HepG2 (cell line): ENCODE results near the gene KIAA0232. TPM values are rescaled to one million over a fixed set of nuclear protein-coding genes. Genes with fewer than 3 reads are reported as not detected.

ENCODE experiments used
- GABPB1 ChIP-seq: IDR thresholded peaks from 2 replicates; pipeline ENCODE4 v1.6.1; 2016; ENCODE audit warnings: mild to moderate bottlenecking, missing genetic modification reagents, moderate library complexity, missing compliant biosample characterization
- HOXA5 ChIP-seq: sonication (generic); formaldehyde crosslinking; IDR thresholded peaks from 2 replicates; pipeline ENCODE4 v1.4.0; 2020; ENCODE audit warnings: missing genetic modification reagents
- NCOR1 ChIP-seq: fragments of 200-600 bp; sonication (generic); IDR thresholded peaks from 2 replicates; pipeline ENCODE4 v1.7.0; 2017; ENCODE audit warnings: antibody characterized with exemption, low read length, borderline replicate concordance
- REPIN1 ChIP-seq: sonication (generic); formaldehyde crosslinking; IDR thresholded peaks from 2 replicates; pipeline ENCODE4 v1.8.0; 2022; ENCODE audit warnings: missing genetic modification reagents, low read depth, mild to moderate bottlenecking, borderline replicate concordance
- RFXAP ChIP-seq: sonication (generic); formaldehyde crosslinking; IDR thresholded peaks from 2 replicates; pipeline ENCODE4 v1.4.0; 2020; ENCODE audit warnings: missing genetic modification reagents, borderline replicate concordance
- RXRA ChIP-seq: sonication (generic); formaldehyde crosslinking; IDR thresholded peaks from 2 replicates; pipeline ENCODE4 v1.5.1; 2020; ENCODE audit warnings: missing genetic modification reagents
- SAP130 ChIP-seq: IDR thresholded peaks from 2 replicates; pipeline ENCODE4 v1.6.1; 2016; ENCODE audit warnings: low read depth
- THYN1 ChIP-seq: sonication (generic); formaldehyde crosslinking; IDR thresholded peaks from 2 replicates; pipeline ENCODE4 v1.8.1; 2023; ENCODE audit warnings: low read depth, mild to moderate bottlenecking, moderate library complexity, missing genetic modification reagents, borderline replicate concordance
- YEATS4 ChIP-seq: sonication (generic); formaldehyde crosslinking; IDR thresholded peaks from 2 replicates; pipeline ENCODE4 v1.4.0; 2020; ENCODE audit warnings: missing genetic modification reagents, borderline replicate concordance
- ZNF335 ChIP-seq: sonication (generic); formaldehyde crosslinking; IDR thresholded peaks from 2 replicates; pipeline ENCODE4 v1.4.0; 2020; ENCODE audit warnings: missing genetic modification reagents
- ZNF354B ChIP-seq: sonication (generic); formaldehyde crosslinking; IDR thresholded peaks from 2 replicates; pipeline ENCODE4 v1.8.0; 2022; ENCODE audit warnings: mild to moderate bottlenecking, missing genetic modification reagents
- ZNF772 ChIP-seq: sonication (generic); formaldehyde crosslinking; IDR thresholded peaks from 2 replicates; pipeline ENCODE4 v1.5.0; 2020; ENCODE audit warnings: mild to moderate bottlenecking, missing genetic modification reagents
- ZNF788 ChIP-seq: sonication (generic); formaldehyde crosslinking; IDR thresholded peaks from 2 replicates; pipeline ENCODE4 v1.5.0; 2020; ENCODE audit warnings: mild to moderate bottlenecking, missing genetic modification reagents, borderline replicate concordance
- ZNF841 ChIP-seq: sonication (generic); formaldehyde crosslinking; IDR thresholded peaks from 2 replicates; pipeline ENCODE4 v1.8.1; 2023; ENCODE audit warnings: missing genetic modification reagents, borderline replicate concordance
- polyA plus RNA-seq, 8 experiments: library from polyadenylated mRNA; depleted of rRNA in 3 of 8; stranded (reverse) in 7 of 8; unstranded in 1 of 8; fragments of >200 nt; fragmentation: Illumina TruSeq in 4 of 8; extraction: Trizol in 4 of 8; gene quantifications; 2 replicates each; pipeline versions ENCODE4 v1.2.1 to v1.2.3, GENCODE V29; 2011 to 2016; ENCODE audit warnings: low read depth in 4 of 8, missing spikeins in 1 of 8, mixed read lengths in 1 of 8; ENCODE audit not compliant: insufficient read depth in 1 of 8
- total RNA-seq, 5 experiments: library from RNA; depleted of rRNA; stranded (reverse); fragments of >200 nt; fragmentation: Illumina TruSeq; extraction: Trizol; gene quantifications; 2 replicates each; pipeline ENCODE4 v1.2.3, GENCODE V29; 2016; ENCODE audit warnings: low read depth in 1 of 5
- TF ChIP-seq, protein P1 (sequence below): sonication (generic); formaldehyde crosslinking; IDR thresholded peaks from 2 replicates; pipeline ENCODE4 v1.8.1; 2022; ENCODE audit warnings: mild to moderate bottlenecking, missing genetic modification reagents
- TF ChIP-seq, protein P2 (sequence below): sonication (generic); formaldehyde crosslinking; IDR thresholded peaks from 2 replicates; pipeline ENCODE4 v1.5.1; 2020; ENCODE audit warnings: mild to moderate bottlenecking, moderate library complexity, missing genetic modification reagents
- TF ChIP-seq, protein P3 (sequence below): sonication (generic); formaldehyde crosslinking; IDR thresholded peaks from 2 replicates; pipeline ENCODE4 v1.5.0; 2020; ENCODE audit warnings: mild to moderate bottlenecking, missing genetic modification reagents, moderate library complexity
- TF ChIP-seq, protein P4 (sequence below): sonication (generic); formaldehyde crosslinking; IDR thresholded peaks from 2 replicates; pipeline ENCODE4 v1.4.0; 2020; ENCODE audit warnings: mild to moderate bottlenecking, missing genetic modification reagents

KIAA0232 gene
- total and polyA plus RNA-seq, 2 of the 13 experiments (the other 11 are each of a cell fraction or from before 2014, with no cell fraction given): 7.8 to 17.1 TPM

DNA sequence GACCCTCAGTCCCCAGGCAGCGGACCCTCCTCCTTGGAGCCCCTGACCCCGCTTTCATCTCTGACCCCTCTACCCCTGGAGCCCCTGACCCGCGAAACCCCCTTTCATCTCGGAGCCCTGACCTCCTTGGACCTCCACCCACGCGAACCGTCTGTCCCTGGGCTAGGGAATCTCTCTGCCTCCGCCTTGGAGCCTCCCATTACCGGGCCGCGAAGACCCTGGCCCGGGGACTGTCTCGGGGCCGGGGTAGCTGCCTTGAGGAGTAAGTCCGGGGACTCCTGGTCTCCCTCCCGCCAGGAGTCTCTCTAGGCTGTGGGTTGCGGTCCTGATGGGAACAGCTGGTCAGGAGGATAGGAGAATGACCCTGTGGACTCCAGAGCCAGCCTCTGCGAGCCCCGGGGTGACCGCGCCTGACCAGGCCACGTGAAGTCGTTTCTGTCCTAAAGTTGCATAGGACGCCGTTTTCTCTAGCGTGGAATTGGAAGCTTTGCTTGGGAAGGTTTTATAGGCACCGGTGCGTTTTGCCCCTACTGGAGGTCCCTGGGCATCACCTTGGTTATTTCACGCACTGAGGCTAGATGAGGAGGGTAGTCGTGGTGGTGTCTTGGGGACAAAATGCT is 127.9 kb downstream of the KIAA0232 start (continued):
- TF ChIP-seq, protein P1, sequence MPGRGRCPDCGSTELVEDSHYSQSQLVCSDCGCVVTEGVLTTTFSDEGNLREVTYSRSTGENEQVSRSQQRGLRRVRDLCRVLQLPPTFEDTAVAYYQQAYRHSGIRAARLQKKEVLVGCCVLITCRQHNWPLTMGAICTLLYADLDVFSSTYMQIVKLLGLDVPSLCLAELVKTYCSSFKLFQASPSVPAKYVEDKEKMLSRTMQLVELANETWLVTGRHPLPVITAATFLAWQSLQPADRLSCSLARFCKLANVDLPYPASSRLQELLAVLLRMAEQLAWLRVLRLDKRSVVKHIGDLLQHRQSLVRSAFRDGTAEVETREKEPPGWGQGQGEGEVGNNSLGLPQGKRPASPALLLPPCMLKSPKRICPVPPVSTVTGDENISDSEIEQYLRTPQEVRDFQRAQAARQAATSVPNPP (CRISPR knock-in tag): no peak
- TF ChIP-seq, protein P2, sequence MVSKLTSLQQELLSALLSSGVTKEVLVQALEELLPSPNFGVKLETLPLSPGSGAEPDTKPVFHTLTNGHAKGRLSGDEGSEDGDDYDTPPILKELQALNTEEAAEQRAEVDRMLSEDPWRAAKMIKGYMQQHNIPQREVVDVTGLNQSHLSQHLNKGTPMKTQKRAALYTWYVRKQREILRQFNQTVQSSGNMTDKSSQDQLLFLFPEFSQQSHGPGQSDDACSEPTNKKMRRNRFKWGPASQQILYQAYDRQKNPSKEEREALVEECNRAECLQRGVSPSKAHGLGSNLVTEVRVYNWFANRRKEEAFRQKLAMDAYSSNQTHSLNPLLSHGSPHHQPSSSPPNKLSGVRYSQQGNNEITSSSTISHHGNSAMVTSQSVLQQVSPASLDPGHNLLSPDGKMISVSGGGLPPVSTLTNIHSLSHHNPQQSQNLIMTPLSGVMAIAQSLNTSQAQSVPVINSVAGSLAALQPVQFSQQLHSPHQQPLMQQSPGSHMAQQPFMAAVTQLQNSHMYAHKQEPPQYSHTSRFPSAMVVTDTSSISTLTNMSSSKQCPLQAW (CRISPR knock-in tag): peak; percentile 71; the same call in 1 of the 2 replicates
- TF ChIP-seq HOXA5 (CRISPR knock-in tag) (no peak), ZNF841 (CRISPR knock-in tag) (no peak), SAP130 (CRISPR knock-in tag) (peak; percentile 73), ZNF772 (no peak), ZNF788 (CRISPR knock-in tag) (peak; percentile 74; the same call in 1 of the 2 replicates), YEATS4 (CRISPR knock-in tag) (no peak; the same call in 1 of the 2 replicates), REPIN1 (CRISPR knock-in tag) (peak; percentile 58; the same call in 1 of the 2 replicates), RXRA (CRISPR knock-in tag) (peak; percentile 52; the same call in 1 of the 2 replicates), RFXAP (CRISPR knock-in tag) (no peak), ZNF354B (CRISPR knock-in tag) (no peak), GABPB1 (no peak), THYN1 (CRISPR knock-in tag) (no peak), ZNF335 (no peak), NCOR1 (0 out of 2 replicates have a peak, but pooled peaks have one; percentile 26)
- TF ChIP-seq, protein P3, sequence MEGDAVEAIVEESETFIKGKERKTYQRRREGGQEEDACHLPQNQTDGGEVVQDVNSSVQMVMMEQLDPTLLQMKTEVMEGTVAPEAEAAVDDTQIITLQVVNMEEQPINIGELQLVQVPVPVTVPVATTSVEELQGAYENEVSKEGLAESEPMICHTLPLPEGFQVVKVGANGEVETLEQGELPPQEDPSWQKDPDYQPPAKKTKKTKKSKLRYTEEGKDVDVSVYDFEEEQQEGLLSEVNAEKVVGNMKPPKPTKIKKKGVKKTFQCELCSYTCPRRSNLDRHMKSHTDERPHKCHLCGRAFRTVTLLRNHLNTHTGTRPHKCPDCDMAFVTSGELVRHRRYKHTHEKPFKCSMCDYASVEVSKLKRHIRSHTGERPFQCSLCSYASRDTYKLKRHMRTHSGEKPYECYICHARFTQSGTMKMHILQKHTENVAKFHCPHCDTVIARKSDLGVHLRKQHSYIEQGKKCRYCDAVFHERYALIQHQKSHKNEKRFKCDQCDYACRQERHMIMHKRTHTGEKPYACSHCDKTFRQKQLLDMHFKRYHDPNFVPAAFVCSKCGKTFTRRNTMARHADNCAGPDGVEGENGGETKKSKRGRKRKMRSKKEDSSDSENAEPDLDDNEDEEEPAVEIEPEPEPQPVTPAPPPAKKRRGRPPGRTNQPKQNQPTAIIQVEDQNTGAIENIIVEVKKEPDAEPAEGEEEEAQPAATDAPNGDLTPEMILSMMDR (CRISPR knock-in tag): peak; percentile 51
- TF ChIP-seq, protein P4, sequence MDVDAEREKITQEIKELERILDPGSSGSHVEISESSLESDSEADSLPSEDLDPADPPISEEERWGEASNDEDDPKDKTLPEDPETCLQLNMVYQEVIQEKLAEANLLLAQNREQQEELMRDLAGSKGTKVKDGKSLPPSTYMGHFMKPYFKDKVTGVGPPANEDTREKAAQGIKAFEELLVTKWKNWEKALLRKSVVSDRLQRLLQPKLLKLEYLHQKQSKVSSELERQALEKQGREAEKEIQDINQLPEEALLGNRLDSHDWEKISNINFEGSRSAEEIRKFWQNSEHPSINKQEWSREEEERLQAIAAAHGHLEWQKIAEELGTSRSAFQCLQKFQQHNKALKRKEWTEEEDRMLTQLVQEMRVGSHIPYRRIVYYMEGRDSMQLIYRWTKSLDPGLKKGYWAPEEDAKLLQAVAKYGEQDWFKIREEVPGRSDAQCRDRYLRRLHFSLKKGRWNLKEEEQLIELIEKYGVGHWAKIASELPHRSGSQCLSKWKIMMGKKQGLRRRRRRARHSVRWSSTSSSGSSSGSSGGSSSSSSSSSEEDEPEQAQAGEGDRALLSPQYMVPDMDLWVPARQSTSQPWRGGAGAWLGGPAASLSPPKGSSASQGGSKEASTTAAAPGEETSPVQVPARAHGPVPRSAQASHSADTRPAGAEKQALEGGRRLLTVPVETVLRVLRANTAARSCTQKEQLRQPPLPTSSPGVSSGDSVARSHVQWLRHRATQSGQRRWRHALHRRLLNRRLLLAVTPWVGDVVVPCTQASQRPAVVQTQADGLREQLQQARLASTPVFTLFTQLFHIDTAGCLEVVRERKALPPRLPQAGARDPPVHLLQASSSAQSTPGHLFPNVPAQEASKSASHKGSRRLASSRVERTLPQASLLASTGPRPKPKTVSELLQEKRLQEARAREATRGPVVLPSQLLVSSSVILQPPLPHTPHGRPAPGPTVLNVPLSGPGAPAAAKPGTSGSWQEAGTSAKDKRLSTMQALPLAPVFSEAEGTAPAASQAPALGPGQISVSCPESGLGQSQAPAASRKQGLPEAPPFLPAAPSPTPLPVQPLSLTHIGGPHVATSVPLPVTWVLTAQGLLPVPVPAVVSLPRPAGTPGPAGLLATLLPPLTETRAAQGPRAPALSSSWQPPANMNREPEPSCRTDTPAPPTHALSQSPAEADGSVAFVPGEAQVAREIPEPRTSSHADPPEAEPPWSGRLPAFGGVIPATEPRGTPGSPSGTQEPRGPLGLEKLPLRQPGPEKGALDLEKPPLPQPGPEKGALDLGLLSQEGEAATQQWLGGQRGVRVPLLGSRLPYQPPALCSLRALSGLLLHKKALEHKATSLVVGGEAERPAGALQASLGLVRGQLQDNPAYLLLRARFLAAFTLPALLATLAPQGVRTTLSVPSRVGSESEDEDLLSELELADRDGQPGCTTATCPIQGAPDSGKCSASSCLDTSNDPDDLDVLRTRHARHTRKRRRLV (CRISPR knock-in tag): no peak
